GM12801 (cell line): ENCODE results near the gene PHB1.

Experiments
- TF ChIP-seq, protein P1 (sequence below): IDR thresholded peaks from one replicate; pipeline ENCODE4 v1.5.1; 2011; ENCODE audit warnings: control low read depth; ENCODE audit not compliant: insufficient read length; ENCODE audit errors: extremely low read depth

The PHB1 gene

DNA sequence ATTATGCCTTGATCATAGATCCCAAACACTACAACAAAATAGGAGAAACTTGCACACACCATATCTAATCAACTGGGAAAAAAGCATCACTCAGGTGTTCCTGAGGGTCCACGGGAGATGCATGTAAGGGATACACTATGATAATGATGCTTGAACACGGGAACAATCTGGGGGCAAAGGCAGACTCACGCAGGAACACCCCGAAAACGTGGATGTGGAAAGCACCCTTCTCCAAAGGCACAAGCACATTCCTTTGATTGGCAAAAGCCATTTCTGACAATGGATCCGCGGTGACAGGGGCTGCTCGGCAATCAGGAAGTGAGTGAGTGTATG is 53.9 kb downstream of the PHB1 start:
- TF ChIP-seq, protein P1, sequence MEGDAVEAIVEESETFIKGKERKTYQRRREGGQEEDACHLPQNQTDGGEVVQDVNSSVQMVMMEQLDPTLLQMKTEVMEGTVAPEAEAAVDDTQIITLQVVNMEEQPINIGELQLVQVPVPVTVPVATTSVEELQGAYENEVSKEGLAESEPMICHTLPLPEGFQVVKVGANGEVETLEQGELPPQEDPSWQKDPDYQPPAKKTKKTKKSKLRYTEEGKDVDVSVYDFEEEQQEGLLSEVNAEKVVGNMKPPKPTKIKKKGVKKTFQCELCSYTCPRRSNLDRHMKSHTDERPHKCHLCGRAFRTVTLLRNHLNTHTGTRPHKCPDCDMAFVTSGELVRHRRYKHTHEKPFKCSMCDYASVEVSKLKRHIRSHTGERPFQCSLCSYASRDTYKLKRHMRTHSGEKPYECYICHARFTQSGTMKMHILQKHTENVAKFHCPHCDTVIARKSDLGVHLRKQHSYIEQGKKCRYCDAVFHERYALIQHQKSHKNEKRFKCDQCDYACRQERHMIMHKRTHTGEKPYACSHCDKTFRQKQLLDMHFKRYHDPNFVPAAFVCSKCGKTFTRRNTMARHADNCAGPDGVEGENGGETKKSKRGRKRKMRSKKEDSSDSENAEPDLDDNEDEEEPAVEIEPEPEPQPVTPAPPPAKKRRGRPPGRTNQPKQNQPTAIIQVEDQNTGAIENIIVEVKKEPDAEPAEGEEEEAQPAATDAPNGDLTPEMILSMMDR = no peak

DNA sequence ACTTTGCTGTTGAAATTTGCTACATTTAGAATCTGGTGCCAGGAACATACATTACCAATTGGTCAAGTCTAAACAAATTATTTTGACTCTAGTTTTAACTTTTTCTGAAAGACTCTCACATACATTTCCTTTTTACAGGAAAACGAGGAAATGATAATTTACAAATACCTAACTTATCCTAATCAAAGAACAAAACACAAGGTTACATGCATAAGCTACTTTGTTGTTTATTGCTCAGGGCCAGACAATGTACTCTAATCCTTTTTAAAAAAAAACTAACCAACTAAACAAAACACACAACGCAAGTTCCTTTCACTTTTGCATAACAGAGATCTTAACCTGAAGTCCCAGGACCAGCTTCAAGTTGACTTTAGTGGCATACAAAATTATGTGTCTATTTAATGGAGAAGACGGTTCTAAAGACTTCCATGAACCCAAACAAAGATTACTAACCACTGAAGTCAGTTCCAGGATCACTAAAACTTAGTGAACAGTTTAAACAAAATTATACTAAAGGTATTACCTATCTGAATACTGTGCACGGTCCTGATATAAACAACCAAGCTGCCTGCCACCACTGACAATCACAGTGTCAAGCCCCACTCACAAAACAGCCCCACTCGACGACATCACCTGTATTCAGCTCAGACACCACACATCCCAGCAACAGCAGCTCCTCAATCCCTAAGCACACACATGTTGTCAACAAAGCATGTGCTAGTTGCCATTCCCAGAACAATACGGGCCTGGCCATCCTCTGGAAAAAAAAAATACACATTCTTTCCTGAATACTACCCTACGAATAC is 54.5 kb downstream of the PHB1 start:
- TF ChIP-seq, protein P1 = no peak

DNA sequence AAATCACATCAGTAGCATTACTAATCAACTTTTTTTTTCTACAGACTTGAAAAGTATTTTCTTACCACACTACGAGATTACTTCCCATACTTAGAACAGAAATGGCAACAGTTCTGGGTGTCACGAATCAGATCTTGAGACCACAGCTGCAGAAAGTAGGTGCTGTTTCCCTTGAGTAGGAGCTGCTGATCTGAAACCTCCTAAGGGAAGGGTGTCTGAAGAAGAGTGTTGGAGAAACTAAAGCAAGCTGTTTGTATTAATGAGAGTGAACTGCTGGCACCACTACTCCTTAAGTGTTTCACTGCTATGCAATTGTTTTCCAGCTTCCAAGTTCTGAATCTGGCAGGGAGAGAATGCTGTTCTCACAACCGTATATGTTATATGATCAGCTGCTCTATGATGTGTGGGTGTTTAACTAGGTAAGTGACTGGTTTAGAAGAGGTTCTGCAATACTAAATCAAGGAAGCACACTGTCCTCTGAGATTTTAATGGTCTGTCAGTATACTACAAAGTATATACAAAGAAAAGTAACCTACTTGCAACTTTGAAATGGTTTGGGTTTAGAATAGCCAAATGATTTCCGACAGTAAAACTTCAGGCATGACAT is 55.9 kb downstream of the PHB1 start:
- TF ChIP-seq, protein P1 = no peak

DNA sequence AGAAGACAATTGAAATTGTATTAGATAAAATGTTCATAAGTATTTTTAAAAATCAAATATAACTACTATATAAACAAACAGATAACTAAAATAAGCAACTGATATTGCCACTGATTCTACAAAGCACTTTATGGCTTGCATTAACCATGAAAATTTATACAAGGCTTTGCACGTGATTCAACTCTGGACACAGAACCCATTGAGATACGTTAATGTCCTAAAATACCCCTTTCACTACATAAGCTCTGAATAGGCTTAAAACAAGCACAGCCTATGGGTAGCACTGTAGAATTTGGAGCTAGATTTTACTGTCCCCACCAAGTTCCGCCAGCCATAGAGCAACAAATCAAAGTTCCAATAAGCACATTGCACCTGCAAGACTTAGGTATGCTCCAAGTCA is 57.2 kb downstream of the PHB1 start:
- TF ChIP-seq, protein P1 = no peak

DNA sequence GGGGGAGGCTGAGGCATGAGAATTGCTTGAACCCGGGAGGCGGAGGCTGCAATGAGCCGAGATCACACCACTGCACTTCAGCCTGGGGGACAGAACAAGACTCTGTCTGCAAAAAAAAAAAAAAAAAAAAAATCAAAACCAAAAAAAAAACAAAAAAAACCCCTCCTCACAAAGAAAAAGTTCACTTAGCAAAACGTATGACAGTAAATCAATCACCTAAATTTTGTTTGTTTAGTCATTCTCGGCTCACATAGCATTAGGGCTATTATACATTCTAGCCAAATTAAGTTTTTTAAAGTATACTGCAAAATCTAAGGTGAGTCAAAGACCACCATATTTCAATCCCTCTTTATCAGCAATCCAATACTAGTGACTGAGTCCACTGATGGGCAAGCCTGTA is 58.4 kb downstream of the PHB1 start:
- TF ChIP-seq, protein P1 = no peak
